ENCODE results near the gene NECTIN2.

DNA sequence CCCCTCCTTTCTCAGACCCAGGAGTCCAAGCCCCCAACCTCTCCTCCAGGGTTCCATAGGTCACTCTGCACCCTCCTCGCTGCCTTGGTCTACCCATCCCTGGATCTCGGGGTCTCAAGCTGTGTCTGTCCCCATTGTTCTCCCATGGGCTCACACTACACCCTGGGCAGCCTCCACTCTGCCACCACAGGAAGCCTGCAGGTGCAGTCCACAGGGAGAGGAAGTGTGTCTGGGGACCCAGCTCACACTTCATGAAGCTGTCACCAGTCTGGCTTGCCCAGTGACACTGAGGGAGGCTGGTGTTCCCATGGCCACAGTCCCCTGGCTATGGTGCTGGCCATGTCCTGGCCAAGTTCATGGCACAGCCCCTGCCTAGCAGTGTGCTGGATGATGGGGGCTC lies 5.3 kb downstream of the NECTIN2 start:
- TF ChIP-seq, protein P1, sequence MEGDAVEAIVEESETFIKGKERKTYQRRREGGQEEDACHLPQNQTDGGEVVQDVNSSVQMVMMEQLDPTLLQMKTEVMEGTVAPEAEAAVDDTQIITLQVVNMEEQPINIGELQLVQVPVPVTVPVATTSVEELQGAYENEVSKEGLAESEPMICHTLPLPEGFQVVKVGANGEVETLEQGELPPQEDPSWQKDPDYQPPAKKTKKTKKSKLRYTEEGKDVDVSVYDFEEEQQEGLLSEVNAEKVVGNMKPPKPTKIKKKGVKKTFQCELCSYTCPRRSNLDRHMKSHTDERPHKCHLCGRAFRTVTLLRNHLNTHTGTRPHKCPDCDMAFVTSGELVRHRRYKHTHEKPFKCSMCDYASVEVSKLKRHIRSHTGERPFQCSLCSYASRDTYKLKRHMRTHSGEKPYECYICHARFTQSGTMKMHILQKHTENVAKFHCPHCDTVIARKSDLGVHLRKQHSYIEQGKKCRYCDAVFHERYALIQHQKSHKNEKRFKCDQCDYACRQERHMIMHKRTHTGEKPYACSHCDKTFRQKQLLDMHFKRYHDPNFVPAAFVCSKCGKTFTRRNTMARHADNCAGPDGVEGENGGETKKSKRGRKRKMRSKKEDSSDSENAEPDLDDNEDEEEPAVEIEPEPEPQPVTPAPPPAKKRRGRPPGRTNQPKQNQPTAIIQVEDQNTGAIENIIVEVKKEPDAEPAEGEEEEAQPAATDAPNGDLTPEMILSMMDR (IDR thresholded peaks at IDR 0.05), result no peak
- no peak for TF ChIP-seq POLR2A (IDR thresholded peaks at IDR 0.05)
